HG02852 (cell line): ENCODE measurements around the gene SKIL.

Source experiments
- ATAC-seq: cut with Tn5 transposase; IDR thresholded peaks from one replicate; pipeline ENCODE4 v1.9.1; 2021; ENCODE audit warnings: mild to moderate bottlenecking, moderate library complexity; ENCODE audit not compliant: unreplicated experiment

SKIL gene

GRCh38 chr3:170397685-170398084 lies 40.2 kb downstream of the SKIL start:
- no peak for ATAC-seq

- no peak for ATAC-seq
These were observed 47.6 kb downstream of the SKIL start for GRCh38 chr3:170405101-170405500.

GRCh38 chr3:170410428-170411029 lies 53.0 kb downstream of the SKIL start:
- ATAC-seq = no peak

- no peak for ATAC-seq
These were observed 55.8 kb downstream of the SKIL start for GRCh38 chr3:170413291-170413690.

- peak; percentile 60 for ATAC-seq
These were observed 56.7 kb downstream of the SKIL start for GRCh38 chr3:170414202-170414663.

- ATAC-seq = no peak
These were observed 59.6 kb downstream of the SKIL start for GRCh38 chr3:170417090-170417489.

GRCh38 chr3:170418422-170419398 lies 61.2 kb downstream of the SKIL start, which contains the start of gene CLDN11:
CLDN11 (plus strand) TSS chr3:170418868; CDS start chr3:170419067, 199 bp downstream.
- ATAC-seq = no peak

- ATAC-seq = no peak
These were observed 62.1 kb downstream of the SKIL start for GRCh38 chr3:170419557-170420087.

- ATAC-seq = no peak
These were observed 62.8 kb downstream of the SKIL start for GRCh38 chr3:170420307-170420821.

GRCh38 chr3:170421111-170421641 lies 63.7 kb downstream of the SKIL start:
- no peak for ATAC-seq

- no peak for ATAC-seq
These were observed 64.2 kb downstream of the SKIL start for GRCh38 chr3:170421758-170422157.

GRCh38 chr3:170423001-170423615 lies 65.6 kb downstream of the SKIL start:
- no peak for ATAC-seq

- ATAC-seq = no peak
These were observed 67.4 kb downstream of the SKIL start for GRCh38 chr3:170424879-170425278.

- no peak for ATAC-seq
These were observed 68.2 kb downstream of the SKIL start for GRCh38 chr3:170425491-170426239.

GRCh38 chr3:170426240-170426797 lies 68.8 kb downstream of the SKIL start:
- ATAC-seq = no peak

GRCh38 chr3:170428095-170428494 lies 70.6 kb downstream of the SKIL start:
- no peak for ATAC-seq

- ATAC-seq = peak; percentile 71
These were observed 71.5 kb downstream of the SKIL start for GRCh38 chr3:170429050-170429449.

GRCh38 chr3:170431054-170431453 lies 73.5 kb downstream of the SKIL start:
- no peak for ATAC-seq

- no peak for ATAC-seq
These were observed 74.9 kb downstream of the SKIL start for GRCh38 chr3:170432416-170432815.

- no peak for ATAC-seq
These were observed 79.2 kb downstream of the SKIL start for GRCh38 chr3:170436697-170437096.
